Peyer's patch (tissue), 4 donors: Measurements from ENCODE around the gene DACH2.

Experiments used
- POLR2A ChIP-seq, 2 donors: fragments of 450-650 bp; IDR thresholded peaks; one replicate each; pipeline ENCODE4 v1.5.1; 2017; ENCODE audit warnings: antibody characterized with exemption in 2 of 2, mild to moderate bottlenecking in 2 of 2, moderate library complexity in 2 of 2
- TF ChIP-seq, protein P1 (sequence below), 6 experiments: fragments of 450-650 bp in 4 of 6; fragments of 200-600 bp in 2 of 6; sonication (generic) in 1 of 6; IDR thresholded peaks; one replicate each; pipeline ENCODE4 v1.5.1; 2017 to 2019; ENCODE audit warnings: antibody characterized with exemption in 6 of 6, mild to moderate bottlenecking in 3 of 6, moderate library complexity in 1 of 6

DNA sequence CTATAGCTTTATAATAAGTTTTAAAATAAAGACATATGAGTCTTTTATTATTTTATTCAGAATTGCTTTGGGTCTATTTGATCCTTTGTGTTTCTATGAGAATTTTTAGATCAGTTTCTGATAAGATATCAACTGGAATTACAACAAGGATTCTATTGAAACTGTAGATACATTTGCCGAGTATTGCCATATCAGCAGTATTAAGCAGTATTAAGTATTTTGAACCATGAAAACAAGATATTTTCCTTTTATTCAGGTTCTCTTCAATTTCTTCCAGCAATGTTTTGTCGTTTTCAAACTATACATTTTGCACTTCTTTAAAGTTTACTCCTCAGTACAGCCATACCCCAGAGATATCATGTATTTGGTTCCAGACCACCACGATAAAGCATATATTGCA is 598.8 kb downstream of the DACH2 start:
- TF ChIP-seq, protein P1, sequence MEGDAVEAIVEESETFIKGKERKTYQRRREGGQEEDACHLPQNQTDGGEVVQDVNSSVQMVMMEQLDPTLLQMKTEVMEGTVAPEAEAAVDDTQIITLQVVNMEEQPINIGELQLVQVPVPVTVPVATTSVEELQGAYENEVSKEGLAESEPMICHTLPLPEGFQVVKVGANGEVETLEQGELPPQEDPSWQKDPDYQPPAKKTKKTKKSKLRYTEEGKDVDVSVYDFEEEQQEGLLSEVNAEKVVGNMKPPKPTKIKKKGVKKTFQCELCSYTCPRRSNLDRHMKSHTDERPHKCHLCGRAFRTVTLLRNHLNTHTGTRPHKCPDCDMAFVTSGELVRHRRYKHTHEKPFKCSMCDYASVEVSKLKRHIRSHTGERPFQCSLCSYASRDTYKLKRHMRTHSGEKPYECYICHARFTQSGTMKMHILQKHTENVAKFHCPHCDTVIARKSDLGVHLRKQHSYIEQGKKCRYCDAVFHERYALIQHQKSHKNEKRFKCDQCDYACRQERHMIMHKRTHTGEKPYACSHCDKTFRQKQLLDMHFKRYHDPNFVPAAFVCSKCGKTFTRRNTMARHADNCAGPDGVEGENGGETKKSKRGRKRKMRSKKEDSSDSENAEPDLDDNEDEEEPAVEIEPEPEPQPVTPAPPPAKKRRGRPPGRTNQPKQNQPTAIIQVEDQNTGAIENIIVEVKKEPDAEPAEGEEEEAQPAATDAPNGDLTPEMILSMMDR (IDR thresholded peaks at IDR 0.05), result no peak
- TF ChIP-seq POLR2A (IDR thresholded peaks at IDR 0.05), result no peak
